ENCODE results near the gene MRPL36.

GRCh38 chr5:1834721-1835429 is 35.2 kb upstream of the MRPL36 start:
- no peak for TF ChIP-seq POLR2A (IDR thresholded peaks at IDR 0.05)
- no peak for TF ChIP-seq CTCF (IDR thresholded peaks at IDR 0.05)
- TF ChIP-seq POLR2AphosphoS5 (IDR thresholded peaks at IDR 0.05) = no peak
- no peak for TF ChIP-seq EP300 (IDR thresholded peaks at IDR 0.05)
